ENCODE measurements around the gene IKZF1. TPM values are rescaled to one million over a fixed set of nuclear protein-coding genes. Genes with fewer than 3 reads are reported as not detected.

The IKZF1 gene
- total and polyA plus RNA-seq, 9 of the 15 experiments (the other 6 are each of a cell fraction or from before 2014, with no cell fraction given): 12.6 to 85.3 (median 44.7) TPM

DNA sequence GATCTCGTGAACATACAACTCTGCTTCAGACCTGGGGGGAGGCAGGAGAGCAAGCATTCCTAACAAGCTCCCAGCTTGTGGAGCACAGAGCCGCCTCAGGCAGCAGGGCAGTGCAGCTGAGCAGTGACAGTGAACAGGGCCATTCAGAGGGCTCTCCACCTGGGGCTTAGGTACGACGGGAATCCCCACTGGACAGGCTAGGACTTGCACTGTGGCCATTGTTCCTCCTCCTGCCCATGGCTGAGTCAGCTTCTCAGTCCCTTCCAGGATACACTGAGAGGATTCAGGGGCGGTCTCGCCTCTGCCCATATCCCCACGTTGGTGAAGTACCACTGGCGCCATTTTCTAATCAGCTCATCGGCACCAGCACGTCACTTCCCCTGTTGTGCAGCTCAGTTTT lies 74.6 kb downstream of the IKZF1 start:
- CTCF ChIA-PET (ENCODE audit: low intra/inter-chr PET ratio): no interaction called here
- no peaks in the 10 kb centered on the region for H3K79me2 ChIP-seq (ENCODE audit: control insufficient read depth, insufficient read depth, low read length)
- FAIRE-seq: no peak
- intact Hi-C loops (cut with micrococcal nuclease) (no loop called here), in situ Hi-C loops (cut with MboI) (no loop called here)
- H3K9me3 ChIP-seq (replicated peaks; ENCODE audit: control insufficient read depth, insufficient read depth, low read depth, low read length): no peaks in the 10 kb centered on the region
- no TSS peak for BruUV-seq (replicated peaks)
- H2AFZ ChIP-seq (ENCODE audit: low read depth, low read length): no peak overlapping the region
- 93% methylated on average over 9 of the region's 10 CpGs for WGBS (ENCODE audit: insufficient coverage, low coverage, missing lambda C conversion rate)
- no peak for ATAC-seq
- no peaks in the 10 kb centered on the region for H3K27me3 ChIP-seq (ENCODE audit: control insufficient read depth in 2 of 2, insufficient read depth in 2 of 2, low read length in 2 of 2)
- peaks cover 94% of the 10 kb centered on the region; the same call in 2 of the 3 replicates for H3K36me3 ChIP-seq (ENCODE audit: control insufficient read depth, insufficient read depth, low read length)
- H3K4me3 ChIP-seq: no peak overlapping the region
- POLR2A ChIA-PET: no interaction called here
- DNase-seq (ENCODE audit: extremely low read depth in 1 of 4, low spot score in 3 of 4): no peak
- H3K4me1 ChIP-seq (replicated peaks in 1 of 2; ENCODE audit: control insufficient read depth in 2 of 2, insufficient read depth in 2 of 2, low read length in 2 of 2): no peaks in the 10 kb centered on the region
- no peak overlapping the region for H3K9ac ChIP-seq (ENCODE audit: insufficient read depth in 1 of 2, low read depth in 2 of 2, low read length in 2 of 2)
- H3K9me1 ChIP-seq (ENCODE audit: control insufficient read depth, insufficient read depth, low read length): no peaks in the 10 kb centered on the region
- H3K27ac ChIP-seq (ENCODE audit: extremely low read depth, low read depth, low read length): no peak overlapping the region
- no peak overlapping the region for H3K4me2 ChIP-seq (ENCODE audit: insufficient read depth, low read length)
- H4K20me1 ChIP-seq (replicated peaks; ENCODE audit: control insufficient read depth, insufficient read depth, low read length): no peaks in the 10 kb centered on the region
- TF ChIP-seq, protein P1, sequence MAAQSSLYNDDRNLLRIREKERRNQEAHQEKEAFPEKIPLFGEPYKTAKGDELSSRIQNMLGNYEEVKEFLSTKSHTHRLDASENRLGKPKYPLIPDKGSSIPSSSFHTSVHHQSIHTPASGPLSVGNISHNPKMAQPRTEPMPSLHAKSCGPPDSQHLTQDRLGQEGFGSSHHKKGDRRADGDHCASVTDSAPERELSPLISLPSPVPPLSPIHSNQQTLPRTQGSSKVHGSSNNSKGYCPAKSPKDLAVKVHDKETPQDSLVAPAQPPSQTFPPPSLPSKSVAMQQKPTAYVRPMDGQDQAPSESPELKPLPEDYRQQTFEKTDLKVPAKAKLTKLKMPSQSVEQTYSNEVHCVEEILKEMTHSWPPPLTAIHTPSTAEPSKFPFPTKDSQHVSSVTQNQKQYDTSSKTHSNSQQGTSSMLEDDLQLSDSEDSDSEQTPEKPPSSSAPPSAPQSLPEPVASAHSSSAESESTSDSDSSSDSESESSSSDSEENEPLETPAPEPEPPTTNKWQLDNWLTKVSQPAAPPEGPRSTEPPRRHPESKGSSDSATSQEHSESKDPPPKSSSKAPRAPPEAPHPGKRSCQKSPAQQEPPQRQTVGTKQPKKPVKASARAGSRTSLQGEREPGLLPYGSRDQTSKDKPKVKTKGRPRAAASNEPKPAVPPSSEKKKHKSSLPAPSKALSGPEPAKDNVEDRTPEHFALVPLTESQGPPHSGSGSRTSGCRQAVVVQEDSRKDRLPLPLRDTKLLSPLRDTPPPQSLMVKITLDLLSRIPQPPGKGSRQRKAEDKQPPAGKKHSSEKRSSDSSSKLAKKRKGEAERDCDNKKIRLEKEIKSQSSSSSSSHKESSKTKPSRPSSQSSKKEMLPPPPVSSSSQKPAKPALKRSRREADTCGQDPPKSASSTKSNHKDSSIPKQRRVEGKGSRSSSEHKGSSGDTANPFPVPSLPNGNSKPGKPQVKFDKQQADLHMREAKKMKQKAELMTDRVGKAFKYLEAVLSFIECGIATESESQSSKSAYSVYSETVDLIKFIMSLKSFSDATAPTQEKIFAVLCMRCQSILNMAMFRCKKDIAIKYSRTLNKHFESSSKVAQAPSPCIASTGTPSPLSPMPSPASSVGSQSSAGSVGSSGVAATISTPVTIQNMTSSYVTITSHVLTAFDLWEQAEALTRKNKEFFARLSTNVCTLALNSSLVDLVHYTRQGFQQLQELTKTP (IDR thresholded peaks at IDR 0.05; ENCODE audit: low read depth in 1 of 2, partially characterized antibody in 2 of 2): no peak
- TF ChIP-seq SPI1 (IDR thresholded peaks at IDR 0.05; ENCODE audit: borderline replicate concordance, low read depth, low read length) (no peak), DEAF1 (CRISPR knock-in tag; IDR thresholded peaks at IDR 0.05) (no peak), ZNF551 (CRISPR knock-in tag; IDR thresholded peaks at IDR 0.05) (no peak), POLR2G (IDR thresholded peaks at IDR 0.05; ENCODE audit: low read depth, low read length) (no peak), NR1H2 (CRISPR knock-in tag; IDR thresholded peaks at IDR 0.05) (no peak), ADNP (tag; IDR thresholded peaks at IDR 0.05) (no peak), ZNF695 (CRISPR knock-in tag; IDR thresholded peaks at IDR 0.05) (no peak), NFRKB (IDR thresholded peaks at IDR 0.05; ENCODE audit: low read depth) (no peak), ZNF449 (CRISPR knock-in tag; IDR thresholded peaks at IDR 0.05) (no peak), FOXK1 (CRISPR knock-in tag; IDR thresholded peaks at IDR 0.05; ENCODE audit: borderline replicate concordance) (no peak)
- TF ChIP-seq, protein P2, sequence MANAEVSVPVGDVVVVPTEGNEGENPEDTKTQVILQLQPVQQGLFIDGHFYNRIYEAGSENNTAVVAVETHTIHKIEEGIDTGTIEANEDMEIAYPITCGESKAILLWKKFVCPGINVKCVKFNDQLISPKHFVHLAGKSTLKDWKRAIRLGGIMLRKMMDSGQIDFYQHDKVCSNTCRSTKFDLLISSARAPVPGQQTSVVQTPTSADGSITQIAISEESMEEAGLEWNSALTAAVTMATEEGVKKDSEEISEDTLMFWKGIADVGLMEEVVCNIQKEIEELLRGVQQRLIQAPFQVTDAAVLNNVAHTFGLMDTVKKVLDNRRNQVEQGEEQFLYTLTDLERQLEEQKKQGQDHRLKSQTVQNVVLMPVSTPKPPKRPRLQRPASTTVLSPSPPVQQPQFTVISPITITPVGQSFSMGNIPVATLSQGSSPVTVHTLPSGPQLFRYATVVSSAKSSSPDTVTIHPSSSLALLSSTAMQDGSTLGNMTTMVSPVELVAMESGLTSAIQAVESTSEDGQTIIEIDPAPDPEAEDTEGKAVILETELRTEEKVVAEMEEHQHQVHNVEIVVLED (CRISPR knock-in tag; IDR thresholded peaks at IDR 0.05): no peak
